Naive B cell (primary cell): ENCODE measurements around the gene SLC6A16. TPM values are rescaled to one million over a fixed set of nuclear protein-coding genes. Genes with fewer than 3 reads are reported as not detected.
"Not testable (repeated sequence)": the region's sequence is repeated elsewhere in the genome, so short reads cannot be mapped to it uniquely, and the experiment has no call there.

Source experiments
- ATAC-seq, 2 donors: fragments of 150-1000 bp; cut with Tn5 transposase; 2 replicates each; pipeline ENCODE4 v1.10.0; 2021; ENCODE audit warnings: low read depth in 2 of 2, mild to moderate bottlenecking in 2 of 2, moderate library complexity in 2 of 2
- DNase-seq: peaks from one replicate; pipeline ENCODE4 v3.0.0; 2022
- H3K27ac Mint-ChIP-seq, 6 donors: one replicate each; pipeline ENCODE4 v1.8.0; 2020 to 2022; ENCODE audit warnings: mild to moderate bottlenecking in 6 of 6, mixed read lengths in 6 of 6, moderate library complexity in 5 of 6, inconsistent platforms in 2 of 6
- H3K27me3 Mint-ChIP-seq, 3 donors: one replicate each; pipeline ENCODE4 v1.8.0; 2021 to 2022; ENCODE audit warnings: mixed read lengths in 3 of 3, mild to moderate bottlenecking in 1 of 3
- H3K36me3 Mint-ChIP-seq, 2 donors: one replicate each; pipeline ENCODE4 v1.8.0; 2020 to 2022; ENCODE audit warnings: mixed read lengths in 2 of 2, inconsistent platforms in 1 of 2, mild to moderate bottlenecking in 1 of 2
- H3K4me1 Mint-ChIP-seq, 3 donors: one replicate each; pipeline ENCODE4 v1.8.0; 2020 to 2022; ENCODE audit warnings: mixed read lengths in 3 of 3, inconsistent platforms in 1 of 3, mild to moderate bottlenecking in 1 of 3, moderate library complexity in 1 of 3
- H3K4me3 Mint-ChIP-seq, 8 donors: one replicate each; pipeline ENCODE4 v1.8.0; 2020 to 2022; ENCODE audit warnings: mild to moderate bottlenecking in 8 of 8, mixed read lengths in 8 of 8, moderate library complexity in 8 of 8, inconsistent platforms in 2 of 8
- H3K9me3 Mint-ChIP-seq, 7 donors: one replicate each; pipeline ENCODE4 v1.8.0; 2020 to 2022; ENCODE audit warnings: mixed read lengths in 7 of 7, mild to moderate bottlenecking in 5 of 7, inconsistent platforms in 2 of 7, moderate library complexity in 1 of 7
- polyA plus RNA-seq, 6 donors: library from polyadenylated mRNA; unstranded; fragments of 300-500 nt; fragmentation: Illumina TruSeq; gene quantifications; one replicate each; pipeline ENCODE4 v1.2.3, GENCODE V29; 2021; ENCODE audit warnings: low read depth in 6 of 6

SLC6A16 gene
- polyA plus RNA-seq, 6 donors from 2014 or later = 5.8 to 17.4 (median 8.4) TPM

- H3K27me3 Mint-ChIP-seq = peaks cover 5 to 24% (median 7%) of the 10 kb centered on the region in 3 donors
- H3K27ac Mint-ChIP-seq = no peak overlapping the region
- H3K9me3 Mint-ChIP-seq = peaks cover 2 to 26% (median 10%) of the 10 kb centered on the region in 7 donors
- H3K36me3 Mint-ChIP-seq = peaks cover 9 to 11% of the 10 kb centered on the region in 2 donors
- no peak overlapping the region for H3K4me3 Mint-ChIP-seq
- H3K4me1 Mint-ChIP-seq = no peaks in the 10 kb centered on the region
- DNase-seq (no peak), ATAC-seq (no peak)
These were observed 52.8 kb downstream of the SLC6A16 start for GRCh38 chr19:49272204-49272603.

GRCh38 chr19:49271080-49271753 is 53.8 kb downstream of the SLC6A16 start:
- H3K36me3 Mint-ChIP-seq = peaks cover 15% of the 10 kb centered on the region in 2 donors
- H3K9me3 Mint-ChIP-seq = peaks cover 2 to 33% (median 14%) of the 10 kb centered on the region in 7 donors
- H3K4me3 Mint-ChIP-seq = no peak overlapping the region
- DNase-seq (no peak), ATAC-seq (no peak)
- peaks cover 4 to 10% (median 5%) of the 10 kb centered on the region in 3 donors for H3K4me1 Mint-ChIP-seq
- H3K27me3 Mint-ChIP-seq = peaks cover 0 to 21% (median 7%) of the 10 kb centered on the region in 3 donors
- no peak overlapping the region for H3K27ac Mint-ChIP-seq

- Mint-ChIP-seq H3K27ac (peak overlapping the region in 3 of 6 donors; percentile 16 to 82 (median 47)), H3K36me3 (peaks cover 15% of the 10 kb centered on the region in 2 donors), H3K4me1 (peaks cover 4 to 12% (median 7%) of the 10 kb centered on the region in 3 donors), H3K9me3 (peaks cover 8 to 49% (median 23%) of the 10 kb centered on the region in 7 donors), H3K4me3 (peak overlapping the region in 1 of 8 donors; percentile 56)
- ATAC-seq, H3K27me3 Mint-ChIP-seq: not testable (repeated sequence)
- peak; percentile 58 for DNase-seq
These were observed 58.6 kb downstream of the SLC6A16 start for GRCh38 chr19:49266409-49266808.

DNA sequence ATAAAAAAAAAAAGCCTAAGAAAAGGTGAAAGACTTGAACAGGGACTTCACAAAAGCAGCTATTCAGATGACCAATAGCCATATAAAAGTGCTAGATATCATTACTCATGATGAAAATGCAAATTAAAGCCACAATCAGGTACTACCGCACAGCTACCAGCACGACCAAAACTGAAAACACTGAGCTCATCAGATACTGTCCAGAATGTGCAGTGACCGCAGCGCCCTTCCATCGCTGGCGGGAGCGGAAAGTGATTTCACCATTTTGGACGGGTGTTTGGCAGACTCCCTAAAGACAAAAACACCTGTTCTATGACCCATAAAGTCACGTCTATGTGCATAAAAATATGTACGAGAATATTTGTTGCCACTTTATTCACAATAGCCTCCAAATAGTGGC is 60.7 kb downstream of the SLC6A16 start:
- no peak overlapping the region for H3K27ac Mint-ChIP-seq
- H3K4me1 Mint-ChIP-seq = peaks cover 4 to 12% (median 7%) of the 10 kb centered on the region in 3 donors

DNA sequence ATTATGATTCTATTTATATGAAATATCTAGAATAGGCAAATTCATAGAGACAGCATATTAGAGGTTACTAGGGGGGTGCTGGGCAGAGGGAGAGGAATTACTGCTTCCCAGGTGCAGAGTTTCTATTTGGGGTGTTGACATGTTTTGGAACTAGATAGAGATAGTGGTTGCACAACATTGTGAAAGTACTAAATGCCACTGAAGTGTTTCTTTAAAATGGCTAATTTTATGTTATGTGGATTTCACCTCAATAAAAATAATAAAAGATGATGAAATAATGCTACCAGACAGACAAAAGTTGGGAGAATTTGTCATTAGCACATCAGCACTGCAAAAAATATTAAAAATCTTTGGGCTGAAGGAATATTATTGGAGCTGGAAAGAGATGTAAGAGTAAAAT is 63.4 kb downstream of the SLC6A16 start:
- DNase-seq (no peak), ATAC-seq (no peak)
- peaks cover 4 to 48% (median 36%) of the 10 kb centered on the region in 7 donors for H3K9me3 Mint-ChIP-seq
- peaks cover 12 to 14% of the 10 kb centered on the region in 2 donors for H3K36me3 Mint-ChIP-seq
- peaks cover 4 to 33% (median 17%) of the 10 kb centered on the region in 3 donors for H3K27me3 Mint-ChIP-seq
- no peak overlapping the region for H3K27ac Mint-ChIP-seq
- H3K4me1 Mint-ChIP-seq = peaks cover 0 to 6% (median 5%) of the 10 kb centered on the region in 3 donors
- H3K4me3 Mint-ChIP-seq = no peak overlapping the region

More for the DNA sequence above, 60.7 kb downstream of the SLC6A16 start:
- Mint-ChIP-seq H3K27me3 (peaks cover 0 to 16% (median 5%) of the 10 kb centered on the region in 3 donors), H3K36me3 (peaks cover 7 to 15% of the 10 kb centered on the region in 2 donors), H3K9me3 (peaks cover 3 to 48% (median 23%) of the 10 kb centered on the region in 7 donors), H3K4me3 (no peak overlapping the region)
- no peak for ATAC-seq
- no peak for DNase-seq

DNA sequence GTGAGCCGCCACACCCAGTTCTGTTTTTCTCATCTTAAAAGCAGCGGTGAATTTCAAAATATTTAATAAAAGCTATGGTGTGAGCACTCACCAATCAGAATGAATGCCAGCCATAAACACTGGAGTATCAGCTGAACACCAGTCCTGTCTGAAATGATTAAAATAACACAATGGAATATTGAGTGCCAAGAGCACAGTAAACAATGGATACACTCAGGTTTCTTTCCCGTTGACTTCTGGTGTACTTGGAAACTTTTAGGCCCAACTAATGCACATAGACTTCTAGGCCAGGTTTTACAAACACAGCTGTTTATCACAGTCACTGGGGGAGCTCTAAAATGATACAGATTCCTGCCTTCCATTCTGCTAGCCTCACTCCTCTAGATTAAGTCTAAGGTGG is 68.3 kb downstream of the SLC6A16 start:
- ATAC-seq = no peak
- no peaks in the 10 kb centered on the region for H3K4me1 Mint-ChIP-seq

DNA sequence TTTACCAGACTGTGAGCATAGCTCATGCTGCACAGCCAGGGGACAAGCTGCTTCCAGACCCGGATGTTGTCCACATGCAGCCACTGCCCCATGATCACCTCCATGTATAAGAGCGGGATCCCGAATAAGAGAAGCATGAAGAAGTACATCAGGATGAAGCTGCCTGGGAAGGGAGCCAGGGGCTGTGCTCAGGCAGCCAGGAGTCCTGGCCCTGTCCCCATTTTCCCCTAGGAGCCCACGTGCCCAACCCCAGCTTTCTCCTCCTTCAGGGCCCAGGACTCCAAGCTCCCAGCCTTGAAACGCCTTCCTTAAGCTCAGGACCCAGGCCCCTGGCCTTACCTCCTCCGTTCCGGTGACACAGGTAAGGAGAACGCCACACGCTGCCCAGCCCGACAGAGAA is 69.3 kb downstream of the SLC6A16 start:
- Mint-ChIP-seq H3K4me3 (no peak overlapping the region), H3K4me1 (no peaks in the 10 kb centered on the region), H3K36me3 (peaks cover 9 to 24% of the 10 kb centered on the region in 2 donors), H3K27me3 (peaks cover 30 to 69% (median 53%) of the 10 kb centered on the region in 3 donors), H3K9me3 (peaks cover 4 to 30% (median 21%) of the 10 kb centered on the region in 7 donors), H3K27ac (no peak overlapping the region)
- DNase-seq = no peak
- no peak for ATAC-seq

More for the DNA sequence above, 68.3 kb downstream of the SLC6A16 start:
- peaks cover 12 to 24% of the 10 kb centered on the region in 2 donors for H3K36me3 Mint-ChIP-seq
- no peak overlapping the region for H3K4me3 Mint-ChIP-seq
- DNase-seq = no peak
- peaks cover 27 to 61% (median 49%) of the 10 kb centered on the region in 3 donors for H3K27me3 Mint-ChIP-seq
- H3K27ac Mint-ChIP-seq = no peak overlapping the region
- peaks cover 4 to 34% (median 24%) of the 10 kb centered on the region in 7 donors for H3K9me3 Mint-ChIP-seq

DNA sequence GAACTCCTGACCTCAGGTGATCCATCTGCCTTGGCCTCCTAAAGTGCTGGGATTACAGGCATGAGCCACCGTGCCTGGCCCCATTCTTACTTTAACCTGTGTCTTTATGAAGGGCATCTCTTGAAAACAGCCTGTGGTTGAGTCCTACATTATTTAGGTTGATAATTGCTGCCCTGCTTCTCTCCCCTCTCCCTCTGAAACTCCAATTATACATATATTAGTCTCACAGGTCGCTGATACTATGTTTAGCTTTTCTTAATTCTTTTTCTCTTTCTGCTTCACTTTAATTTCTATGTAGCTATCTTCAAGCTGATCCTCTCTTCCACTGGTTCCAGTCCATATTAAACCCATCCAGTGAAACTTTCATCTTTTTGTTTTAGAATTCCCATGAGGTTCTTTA is 75.1 kb downstream of the SLC6A16 start:
- H3K27ac Mint-ChIP-seq = no peak overlapping the region
- H3K36me3 Mint-ChIP-seq = peaks cover 0 to 12% of the 10 kb centered on the region in 2 donors
- H3K27me3 Mint-ChIP-seq = peaks cover 32 to 44% (median 37%) of the 10 kb centered on the region in 3 donors
- H3K4me1 Mint-ChIP-seq = no peaks in the 10 kb centered on the region
- ATAC-seq (no peak), DNase-seq (no peak)
- no peaks in the 10 kb centered on the region for H3K9me3 Mint-ChIP-seq
- H3K4me3 Mint-ChIP-seq = no peak overlapping the region

GRCh38 chr19:49247676-49248075 is 77.3 kb downstream of the SLC6A16 start:
- no peaks in the 10 kb centered on the region for H3K4me1 Mint-ChIP-seq
- no peak for ATAC-seq
- no peak for DNase-seq
- peaks cover 22 to 40% (median 33%) of the 10 kb centered on the region in 3 donors for H3K27me3 Mint-ChIP-seq
- peaks cover 0 to 6% of the 10 kb centered on the region in 2 donors for H3K36me3 Mint-ChIP-seq
- no peaks in the 10 kb centered on the region for H3K9me3 Mint-ChIP-seq
- H3K4me3 Mint-ChIP-seq = no peak overlapping the region
- no peak overlapping the region for H3K27ac Mint-ChIP-seq

DNA sequence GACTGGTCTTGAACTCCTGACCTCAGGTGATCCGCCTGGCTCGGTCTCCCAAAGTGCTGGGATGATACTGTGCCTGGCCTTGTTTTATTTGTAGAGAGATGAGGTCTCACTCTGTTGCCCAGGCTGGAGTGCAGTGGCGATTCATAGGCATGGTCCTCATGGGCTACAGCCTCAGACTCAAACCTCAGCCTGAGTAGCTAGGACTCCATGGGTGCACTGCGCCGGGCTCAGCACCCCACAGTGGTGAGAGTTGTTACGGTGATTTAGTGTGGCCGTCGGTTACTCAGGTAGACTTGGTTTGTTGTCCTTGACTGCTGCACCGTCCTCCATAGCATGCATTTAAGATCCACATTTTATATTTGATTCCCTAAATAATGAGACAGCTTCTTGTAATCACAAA is 80.7 kb downstream of the SLC6A16 start:
- H3K27me3 Mint-ChIP-seq = peaks cover 8 to 14% (median 12%) of the 10 kb centered on the region in 3 donors
- no peak overlapping the region for H3K4me3 Mint-ChIP-seq
- no peak overlapping the region for H3K27ac Mint-ChIP-seq

GRCh38 chr19:49243726-49244125 is 81.3 kb downstream of the SLC6A16 start:
- Mint-ChIP-seq H3K4me3 (no peak overlapping the region), H3K36me3 (no peaks in the 10 kb centered on the region), H3K27ac (no peak overlapping the region), H3K9me3 (no peaks in the 10 kb centered on the region), H3K27me3 (peaks cover 8 to 19% (median 12%) of the 10 kb centered on the region in 3 donors), H3K4me1 (no peaks in the 10 kb centered on the region)
- ATAC-seq (no peak), DNase-seq (no peak)

More for the DNA sequence above, 80.7 kb downstream of the SLC6A16 start:
- H3K4me1 Mint-ChIP-seq = no peaks in the 10 kb centered on the region
- H3K9me3 Mint-ChIP-seq = no peaks in the 10 kb centered on the region
- no peak for DNase-seq
- no peaks in the 10 kb centered on the region for H3K36me3 Mint-ChIP-seq
- no peak for ATAC-seq

- ATAC-seq (no peak), DNase-seq (no peak)
- H3K9me3 Mint-ChIP-seq = no peaks in the 10 kb centered on the region
- H3K4me3 Mint-ChIP-seq = no peak overlapping the region
- no peaks in the 10 kb centered on the region for H3K36me3 Mint-ChIP-seq
- H3K27me3 Mint-ChIP-seq = peaks cover 8 to 25% (median 16%) of the 10 kb centered on the region in 3 donors
- no peak overlapping the region for H3K27ac Mint-ChIP-seq
- H3K4me1 Mint-ChIP-seq = no peaks in the 10 kb centered on the region
These were observed 81.9 kb downstream of the SLC6A16 start for GRCh38 chr19:49243129-49243528.

- H3K27ac Mint-ChIP-seq = peak overlapping the region in 1 of 6 donors; percentile 38
- DNase-seq (no peak), ATAC-seq (no peak)
- H3K4me3 Mint-ChIP-seq = no peak overlapping the region
- H3K27me3 Mint-ChIP-seq = peaks cover 8 to 26% (median 21%) of the 10 kb centered on the region in 3 donors
- no peaks in the 10 kb centered on the region for H3K9me3 Mint-ChIP-seq
- H3K36me3 Mint-ChIP-seq = no peaks in the 10 kb centered on the region
- no peaks in the 10 kb centered on the region for H3K4me1 Mint-ChIP-seq
These were observed 83.2 kb downstream of the SLC6A16 start for GRCh38 chr19:49241769-49242168.
